Activated CD4-positive, CD25-positive, alpha-beta regulatory T cell (primary cell): Measurements from ENCODE around the gene CATSPER3.

Source experiments
- DNase-seq, 4 experiments: peaks; one replicate each; lab custom pipeline; 2025; lab: John Stamatoyannopoulos, UW

Gene CATSPER3

DNA sequence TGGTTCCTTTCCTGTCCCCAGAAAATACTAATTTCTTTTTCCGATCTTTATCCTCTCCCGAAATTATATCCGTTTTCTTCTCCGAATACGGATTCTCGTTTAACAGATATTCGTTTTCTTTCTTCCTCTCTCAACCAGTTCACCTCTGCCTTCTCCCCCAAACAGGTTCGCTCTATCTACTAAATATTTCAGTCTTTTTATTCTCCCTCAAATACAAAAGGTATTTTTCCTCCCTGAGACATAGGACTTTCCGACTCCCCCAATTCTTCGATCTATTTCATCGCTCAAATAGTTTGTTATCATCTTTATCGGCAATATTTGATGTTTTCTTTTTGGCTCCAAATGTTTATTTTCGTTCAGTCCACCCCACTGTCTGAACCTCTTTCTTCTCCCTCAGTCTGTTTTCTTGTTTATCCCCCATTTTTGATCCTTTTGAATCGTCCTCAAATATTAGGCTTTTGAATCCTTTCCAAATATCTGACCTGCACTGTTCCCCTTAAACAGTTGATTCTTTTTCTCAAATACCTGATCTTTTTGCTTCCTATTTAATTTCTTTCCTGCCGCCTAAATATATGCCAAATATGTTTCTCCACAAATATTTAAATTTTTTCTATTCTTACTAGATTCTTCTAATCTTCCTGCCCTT is 61.9 kb downstream of the CATSPER3 start:
- DNase-seq, result no peak

DNA sequence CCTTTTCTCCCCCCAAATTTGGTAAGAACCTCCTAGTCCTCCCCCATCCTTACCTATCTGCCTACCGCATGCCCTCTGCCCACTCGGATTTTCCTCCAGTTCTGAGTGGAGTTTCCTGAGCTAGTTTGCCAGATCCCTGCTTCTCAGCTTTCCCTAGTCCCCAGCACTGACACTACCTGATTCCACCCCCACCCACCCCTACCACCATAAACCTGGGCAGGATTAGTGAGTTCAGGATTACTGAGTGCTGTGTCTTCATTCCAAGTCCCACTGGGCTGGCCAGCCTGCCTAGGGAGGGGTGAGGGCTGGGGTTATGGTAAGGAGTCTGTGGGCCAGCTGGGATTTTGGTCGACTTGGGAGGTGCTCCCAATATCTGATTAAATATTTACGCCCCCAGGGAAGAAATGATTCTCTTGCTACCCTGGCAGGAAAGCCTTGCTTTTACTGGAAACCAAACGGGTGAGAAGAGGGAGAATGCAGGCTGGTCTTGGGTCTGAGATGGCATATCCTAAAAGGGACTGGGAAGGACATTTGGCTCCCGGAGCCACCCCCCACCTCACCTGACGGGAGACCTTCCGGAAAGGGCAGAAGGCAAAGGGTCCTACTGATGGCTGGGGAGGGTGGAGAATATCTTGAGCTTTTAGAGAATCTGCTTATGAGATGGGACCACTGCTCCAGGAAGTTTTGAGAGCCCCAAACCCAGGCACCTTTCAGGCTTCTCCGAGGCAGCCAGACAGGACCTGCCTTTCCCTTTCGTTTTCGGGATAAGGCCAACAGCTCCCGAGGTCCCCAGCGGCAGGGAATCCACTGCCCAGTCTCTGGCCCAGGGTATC is 62.6 kb downstream of the CATSPER3 start:
- DNase-seq, result no peak

DNA sequence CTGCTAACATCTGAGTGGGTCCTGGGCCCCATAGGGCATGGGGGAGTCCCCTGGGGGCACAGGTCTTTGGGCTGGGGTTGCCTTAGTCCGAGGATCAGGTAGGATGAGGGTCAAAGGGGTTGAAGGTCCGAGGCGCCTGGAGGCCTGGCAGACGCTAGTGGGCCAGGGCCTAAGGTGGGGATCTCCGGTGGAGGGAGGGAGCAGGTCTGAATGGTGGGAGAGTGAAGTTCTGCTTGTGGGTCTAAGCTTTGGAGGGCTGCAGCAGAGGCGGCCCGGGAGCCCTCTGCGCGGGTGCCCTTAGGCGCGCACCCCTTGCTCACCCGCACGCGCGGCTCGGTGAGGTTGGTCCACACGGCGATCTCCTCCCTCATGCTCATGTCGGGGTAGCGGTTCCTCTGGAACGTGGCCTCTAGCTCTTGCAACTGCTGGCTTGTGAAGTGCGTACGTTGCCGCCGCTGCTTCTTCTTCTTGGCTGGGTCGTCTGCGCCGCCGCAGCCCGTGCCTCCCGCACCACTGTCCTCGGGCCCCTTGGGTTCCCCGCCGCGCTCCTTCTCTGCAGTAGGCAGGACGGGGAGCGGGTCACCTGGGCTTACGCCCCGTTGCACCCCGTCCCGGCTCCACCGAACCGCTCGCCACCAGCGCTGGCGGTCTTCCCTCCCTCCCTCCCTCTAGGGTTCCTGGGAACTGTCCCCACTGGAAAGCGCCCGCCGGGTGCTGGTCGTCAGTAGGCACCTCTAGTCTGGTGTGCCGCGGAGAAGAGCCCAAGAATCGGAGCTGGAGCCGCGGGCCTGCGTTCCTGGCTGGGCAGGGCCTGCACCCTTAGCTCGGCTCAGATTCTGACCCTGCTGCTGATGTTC is 63.5 kb downstream of the CATSPER3 start:
- no peak for DNase-seq

DNA sequence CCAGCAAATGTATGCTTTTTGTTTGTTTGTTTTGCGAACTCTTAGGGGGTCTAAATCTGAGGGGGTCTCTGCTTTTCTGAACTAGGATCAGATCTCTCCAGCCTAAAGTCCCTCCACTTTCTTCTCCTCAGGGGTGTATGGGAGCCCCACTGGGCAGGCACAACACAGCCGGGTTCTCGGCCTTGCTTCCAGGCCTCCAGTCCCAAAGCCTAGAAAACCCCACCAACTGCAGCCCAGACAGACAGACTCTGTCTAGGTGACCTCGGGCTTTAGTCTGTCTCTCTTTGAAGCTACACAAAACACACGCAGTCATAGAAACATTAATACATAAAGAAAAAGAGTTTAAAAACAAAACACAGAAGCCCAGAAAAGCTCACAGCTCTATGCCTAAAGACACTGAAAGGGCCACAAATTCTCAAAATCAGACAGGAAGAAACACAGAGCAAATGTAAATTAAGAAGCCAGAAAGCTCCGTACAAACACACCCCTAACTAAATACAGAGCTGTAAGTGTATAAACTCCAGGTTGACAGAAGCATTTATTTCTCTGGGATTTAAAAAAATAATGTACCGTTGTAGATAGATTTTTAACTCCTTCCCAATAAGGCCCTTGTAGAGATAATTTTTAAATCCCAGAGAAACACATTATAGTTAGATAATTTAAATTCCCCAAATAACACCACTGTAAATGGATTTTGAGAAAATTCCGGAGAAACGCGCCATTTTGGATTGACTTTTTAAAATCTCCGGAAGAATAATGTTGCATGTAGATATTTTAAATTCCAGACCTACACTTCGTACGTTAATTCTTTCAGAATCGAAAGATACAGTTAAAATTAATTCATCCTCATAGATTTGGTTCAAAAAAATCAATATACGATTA is 64.3 kb downstream of the CATSPER3 start:
- no peak for DNase-seq

DNA sequence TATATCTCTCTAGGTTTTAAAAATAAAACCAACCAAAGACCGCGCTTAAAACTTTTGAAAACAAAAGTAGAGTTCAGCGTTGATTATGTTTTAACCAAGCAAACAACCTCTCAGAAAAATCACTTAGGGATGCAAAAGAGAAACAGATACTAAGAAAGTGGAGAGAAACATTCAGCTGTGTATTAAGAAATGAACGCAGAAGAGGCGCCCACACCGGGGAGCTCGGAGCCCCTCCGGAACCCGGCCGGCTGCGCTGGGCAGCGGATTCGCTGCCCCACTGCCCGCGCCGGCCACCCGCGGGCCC is 64.9 kb downstream of the CATSPER3 start:
- DNase-seq, result no peak

DNA sequence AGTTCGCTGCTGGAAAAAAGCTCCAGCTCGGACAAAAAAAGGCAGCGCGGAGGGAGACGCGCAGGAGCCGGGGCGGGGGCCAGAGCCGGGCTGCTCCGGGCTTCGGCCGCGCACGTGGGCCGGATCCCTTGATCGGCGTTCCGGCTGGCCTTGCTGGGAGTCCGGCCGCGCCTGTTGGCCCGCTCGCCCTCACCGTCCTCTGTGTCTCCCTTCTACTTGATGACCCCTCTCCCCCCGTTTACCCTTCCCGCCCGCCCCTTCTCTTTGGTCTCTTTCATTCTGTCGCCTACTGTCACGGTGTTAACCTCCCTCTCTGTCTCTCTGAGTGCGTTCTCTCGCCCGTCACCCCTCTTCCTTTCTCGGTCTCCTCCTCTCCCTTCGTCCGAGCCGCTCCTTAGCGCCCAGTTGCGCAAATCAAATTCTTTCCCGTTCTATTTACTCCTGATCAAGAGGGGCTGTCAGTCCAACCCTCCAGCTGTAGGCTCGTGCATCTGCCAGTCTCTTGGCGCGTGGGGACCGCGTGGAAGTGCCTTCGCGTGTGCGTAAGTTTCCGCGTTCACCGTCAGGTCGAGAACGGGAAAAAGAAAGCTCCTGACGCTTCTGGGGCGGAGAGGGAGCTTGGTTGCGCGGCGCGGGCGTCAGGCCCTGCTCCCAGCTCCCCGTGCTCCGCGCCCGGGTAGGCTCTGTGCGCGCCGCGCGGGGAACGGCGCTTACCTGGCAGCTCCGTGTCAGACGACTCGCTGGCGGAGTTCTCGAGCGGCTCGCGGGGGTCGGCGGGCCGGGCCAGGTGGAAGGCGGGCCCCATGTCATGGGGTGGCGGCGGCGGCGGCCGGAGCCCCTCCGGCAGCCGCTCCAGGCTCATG is 65.5 kb downstream of the CATSPER3 start:
- no peak for DNase-seq

DNA sequence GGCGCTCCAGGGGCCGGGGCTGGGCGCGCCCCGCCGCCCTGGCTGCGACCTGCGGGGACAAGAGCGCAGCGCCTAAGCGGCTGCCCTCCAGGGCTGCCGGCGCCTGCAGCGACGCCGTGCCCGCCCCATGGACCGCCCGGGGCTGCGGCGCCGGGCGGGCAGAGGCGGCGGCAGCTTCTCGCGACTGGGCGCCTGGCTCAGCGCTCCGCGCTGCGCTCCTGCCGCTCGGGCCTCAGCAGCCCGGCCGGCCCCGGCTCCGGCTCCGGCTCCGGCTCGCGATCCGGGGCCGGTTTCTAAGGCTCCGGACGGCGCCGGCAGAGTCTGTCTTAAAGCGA is 66.2 kb downstream of the CATSPER3 start, which contains the start of gene PITX1:
PITX1 (minus strand) TSS at position 328 of the 335 bp plus-strand sequence. CDS start 347 bp downstream, outside the sequence.
- DNase-seq, result no peak

DNA sequence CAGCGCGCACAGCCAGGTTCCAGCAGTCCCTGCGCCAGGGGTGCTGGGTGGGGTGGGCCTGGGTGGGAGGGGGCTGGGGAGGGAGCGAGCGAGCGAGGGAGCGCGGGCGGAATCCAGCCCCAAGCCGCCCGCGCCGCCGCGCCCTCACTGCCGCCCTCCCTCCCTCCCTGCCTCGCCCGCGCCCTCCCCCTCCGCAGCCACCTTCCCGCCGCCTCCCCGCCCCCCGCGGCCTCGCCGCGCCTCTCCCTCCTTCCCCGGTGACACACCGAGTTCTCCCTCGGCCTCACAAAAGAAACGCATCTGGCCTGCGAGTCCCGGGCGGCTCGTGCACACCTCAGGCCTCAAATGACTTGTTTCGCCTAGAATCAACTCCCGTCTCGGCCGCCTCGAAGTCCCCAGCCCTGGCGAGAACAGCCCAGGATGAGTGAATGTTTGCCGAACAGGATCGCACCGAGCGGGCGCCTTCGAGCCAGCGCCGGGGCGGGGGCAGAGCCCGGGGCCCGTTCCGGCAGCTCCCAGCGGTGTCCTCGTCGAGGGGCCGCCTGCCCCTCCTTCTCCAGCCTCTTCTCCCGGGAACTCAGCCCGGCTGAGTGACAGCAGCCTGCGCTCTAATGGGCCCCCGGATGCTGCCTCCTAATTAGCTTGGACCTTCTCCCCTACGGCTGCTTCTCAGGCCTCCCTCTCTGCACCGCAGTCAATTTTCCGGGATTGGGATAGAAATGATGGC is 66.7 kb downstream of the CATSPER3 start:
- DNase-seq, result no peak

DNA sequence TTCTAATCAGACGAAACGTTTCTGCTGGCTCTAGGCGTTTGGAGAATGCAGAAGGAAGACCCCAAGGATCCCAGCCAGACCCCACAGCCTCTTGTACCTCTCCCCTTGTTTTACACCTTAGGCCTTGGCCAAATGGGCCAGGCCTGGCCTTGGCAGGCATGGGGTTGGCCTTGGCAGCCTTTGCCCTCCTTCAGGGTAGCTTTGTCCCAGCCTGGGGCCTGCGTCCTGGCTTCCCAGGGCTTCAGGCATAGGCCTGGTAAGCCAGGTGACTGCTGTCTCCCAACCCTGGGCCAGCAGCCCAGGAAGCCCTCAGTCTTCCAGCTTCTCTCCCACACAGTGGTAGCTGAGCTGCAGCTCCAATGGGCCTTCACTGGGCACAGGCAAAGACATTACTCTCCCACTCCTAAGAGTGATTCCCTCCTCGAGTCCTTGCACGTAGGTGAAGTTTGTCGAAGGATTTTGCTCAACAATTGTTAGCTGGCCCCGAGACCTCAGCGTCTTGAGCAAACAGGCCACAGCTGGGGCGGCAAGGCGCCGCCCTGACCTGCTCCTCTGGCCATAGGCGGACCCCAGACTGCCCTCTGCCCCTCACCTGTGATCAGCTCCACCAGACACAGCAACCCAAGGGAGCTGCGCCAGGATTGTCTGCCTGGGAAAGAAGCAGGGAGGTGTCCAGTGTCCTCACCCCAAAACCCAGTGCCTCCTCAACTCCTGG is 67.4 kb downstream of the CATSPER3 start:
- DNase-seq, result no peak

DNA sequence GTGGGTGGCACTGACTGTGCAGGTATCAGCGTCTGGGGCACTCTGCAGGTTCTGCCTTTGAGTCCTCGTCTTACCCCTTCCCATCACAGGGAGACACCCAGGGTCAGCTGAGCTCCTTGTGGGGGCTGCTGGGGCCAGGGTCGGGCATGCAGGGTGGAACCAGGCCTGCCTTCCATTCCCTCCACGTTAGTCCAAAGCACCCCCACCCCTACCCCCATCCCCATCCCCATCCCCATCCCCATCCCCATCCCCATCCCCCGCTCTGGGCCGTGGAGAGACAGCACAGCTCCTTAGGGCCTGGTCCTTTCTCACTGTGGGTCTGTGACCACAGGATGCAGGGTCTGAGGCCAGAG is 67.9 kb downstream of the CATSPER3 start:
- DNase-seq, result no peak

DNA sequence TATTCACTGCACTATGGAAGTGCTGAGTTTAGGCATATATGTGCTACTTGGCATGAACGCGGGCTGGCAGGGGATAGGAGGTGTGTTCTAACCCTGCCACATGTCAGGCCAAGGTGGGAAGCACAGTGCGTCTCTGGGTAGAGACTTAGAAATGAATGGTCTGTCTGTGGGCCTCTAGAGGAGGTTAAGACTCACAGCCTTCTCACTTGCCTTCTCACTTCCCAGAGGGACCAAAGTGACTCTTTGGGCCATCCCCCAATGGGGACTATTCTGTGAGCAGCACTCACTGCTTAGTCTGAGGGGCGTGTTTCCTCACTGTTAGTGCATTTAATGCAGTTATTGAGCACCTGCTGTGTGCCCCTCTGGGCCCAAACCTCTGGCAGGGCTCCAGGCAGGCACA is 68.7 kb downstream of the CATSPER3 start:
- DNase-seq, result no peak

DNA sequence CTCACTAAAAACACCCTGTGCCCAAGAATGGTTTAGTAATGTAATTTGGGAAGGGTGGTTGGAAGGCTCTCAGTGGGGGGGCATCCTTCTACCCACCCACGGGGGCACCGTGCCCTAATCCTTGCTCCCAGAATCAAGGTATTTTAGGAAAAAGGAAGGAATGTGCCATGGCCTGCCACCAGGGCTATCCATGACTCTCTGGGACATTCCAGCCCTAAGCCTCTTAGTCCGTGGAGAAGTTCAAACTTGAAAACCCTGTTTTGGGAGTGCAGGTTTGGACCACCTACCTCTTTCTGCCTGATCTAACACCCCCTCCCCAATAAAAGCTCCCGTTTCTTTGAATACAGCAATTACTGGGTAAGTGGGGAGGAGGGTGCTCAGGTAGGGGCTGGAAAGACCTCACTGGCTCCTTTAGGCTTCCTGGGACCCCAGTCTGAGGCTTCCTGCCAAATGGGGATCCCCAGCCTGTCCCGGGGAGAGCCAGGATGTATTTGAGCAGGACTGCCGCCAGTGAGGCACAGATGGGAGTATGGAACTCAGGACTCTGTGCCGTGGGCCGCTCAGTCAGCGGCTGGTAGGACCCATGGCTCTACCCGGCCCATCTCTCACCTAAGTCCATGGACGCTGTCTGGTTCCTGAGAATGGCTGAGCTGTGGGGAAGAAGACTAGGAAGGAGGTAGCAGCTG is 70.0 kb downstream of the CATSPER3 start:
- DNase-seq, result no peak

DNA sequence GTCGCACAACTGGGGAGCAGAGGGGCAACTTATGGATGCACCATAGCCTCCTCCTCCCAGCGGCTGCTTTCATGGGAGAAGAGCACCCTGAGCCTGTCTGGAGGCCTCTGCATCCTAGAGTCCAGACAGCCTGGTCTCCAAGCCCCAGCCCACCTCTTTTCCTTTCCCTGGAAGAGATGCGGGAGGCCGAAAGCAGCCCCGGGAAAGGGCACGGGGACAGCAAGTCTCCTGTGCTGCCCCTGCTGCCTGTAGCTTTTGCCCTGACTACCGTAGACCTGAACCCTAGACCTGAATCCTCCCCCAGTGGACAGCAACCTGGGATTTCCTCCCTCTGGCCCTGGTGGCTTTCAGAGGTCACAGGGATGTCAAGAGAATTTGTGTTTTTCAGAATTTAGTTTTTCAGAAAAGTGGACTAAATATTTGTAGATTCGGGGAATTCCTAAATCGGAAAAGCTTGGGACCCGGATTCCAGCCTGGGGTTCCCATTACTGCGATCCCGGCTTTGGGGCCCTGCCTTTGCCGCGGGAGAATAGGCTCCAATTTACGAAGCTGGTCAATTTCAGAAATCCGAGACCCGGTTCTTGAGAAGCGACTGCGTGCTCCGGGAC is 70.6 kb downstream of the CATSPER3 start:
- DNase-seq, result no peak

DNA sequence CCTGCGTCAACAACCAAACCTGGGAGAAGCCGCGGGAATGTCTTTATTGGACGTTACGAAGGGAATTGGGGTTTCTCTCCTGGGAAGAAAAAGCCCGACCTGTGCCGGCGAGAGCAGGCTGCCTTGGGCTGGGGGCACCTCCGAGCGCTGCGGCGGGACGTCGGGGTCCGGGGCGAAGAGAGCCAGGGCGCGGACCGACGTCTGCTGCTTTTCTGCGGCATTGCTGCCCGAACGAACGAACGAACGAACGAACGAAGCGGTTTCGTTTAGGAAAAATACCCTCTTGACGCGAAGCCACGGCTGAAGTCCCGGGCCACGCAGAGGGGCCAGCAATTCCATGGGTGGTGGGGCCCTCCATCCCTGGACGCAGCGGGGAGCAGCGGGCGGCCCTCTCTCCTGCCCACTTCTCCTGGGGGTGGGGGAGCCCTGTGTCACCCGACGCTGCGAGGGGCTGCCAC is 71.1 kb downstream of the CATSPER3 start:
- no peak for DNase-seq

DNA sequence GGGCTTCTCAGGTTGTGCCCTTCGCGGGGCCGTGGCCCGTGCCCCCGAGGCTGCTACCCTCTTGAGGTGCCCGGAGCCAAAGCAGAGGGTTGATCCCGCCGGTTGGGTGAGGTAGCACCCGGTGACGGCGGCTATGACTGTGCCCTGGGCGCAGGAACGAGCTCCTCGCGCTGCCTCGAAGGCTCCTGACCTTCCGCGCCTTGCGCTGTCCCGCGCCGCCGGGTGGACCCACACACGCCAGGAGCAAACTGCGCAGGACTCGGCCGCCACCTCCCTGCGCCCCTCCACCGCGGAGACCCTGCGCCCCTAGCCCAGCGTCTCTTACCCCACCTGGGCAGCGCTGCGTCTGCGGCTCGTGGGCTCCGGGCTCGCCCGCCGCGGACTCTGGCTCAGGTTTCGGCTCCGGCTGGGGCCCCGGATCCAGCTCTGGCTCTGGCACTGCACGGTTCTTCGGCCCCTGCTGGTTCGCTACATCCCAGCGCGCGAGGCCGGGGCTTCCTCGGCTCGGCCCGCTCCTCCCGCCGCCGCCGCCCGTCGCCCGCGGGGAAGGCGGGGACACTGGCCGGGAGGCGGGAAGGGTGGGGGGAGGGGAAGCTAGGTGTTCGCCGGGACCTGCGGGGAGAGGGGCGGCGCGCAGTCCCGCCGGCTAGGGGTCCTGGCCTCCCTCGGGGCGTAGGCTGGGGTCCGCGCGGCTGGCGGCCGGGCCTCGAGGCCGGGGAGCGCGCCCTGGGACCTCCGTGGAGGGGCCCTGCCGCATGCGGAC is 71.7 kb downstream of the CATSPER3 start:
- DNase-seq, result no peak

DNA sequence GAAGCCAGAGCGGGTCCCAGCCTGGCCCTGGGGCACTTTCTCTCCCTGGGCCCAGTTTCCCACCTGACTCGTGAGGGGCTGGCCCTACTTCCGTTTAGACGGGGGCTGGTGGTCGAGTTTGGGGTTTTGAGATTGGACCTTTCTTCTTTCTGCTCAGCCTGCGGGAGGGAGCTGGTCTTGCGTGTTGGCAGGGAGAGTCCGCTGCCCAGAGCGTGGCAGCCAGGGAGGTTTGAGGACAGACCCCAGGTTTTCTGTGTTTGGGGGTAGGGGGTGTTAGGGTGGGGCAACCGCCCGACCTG is 72.3 kb downstream of the CATSPER3 start:
- DNase-seq, result no peak

DNA sequence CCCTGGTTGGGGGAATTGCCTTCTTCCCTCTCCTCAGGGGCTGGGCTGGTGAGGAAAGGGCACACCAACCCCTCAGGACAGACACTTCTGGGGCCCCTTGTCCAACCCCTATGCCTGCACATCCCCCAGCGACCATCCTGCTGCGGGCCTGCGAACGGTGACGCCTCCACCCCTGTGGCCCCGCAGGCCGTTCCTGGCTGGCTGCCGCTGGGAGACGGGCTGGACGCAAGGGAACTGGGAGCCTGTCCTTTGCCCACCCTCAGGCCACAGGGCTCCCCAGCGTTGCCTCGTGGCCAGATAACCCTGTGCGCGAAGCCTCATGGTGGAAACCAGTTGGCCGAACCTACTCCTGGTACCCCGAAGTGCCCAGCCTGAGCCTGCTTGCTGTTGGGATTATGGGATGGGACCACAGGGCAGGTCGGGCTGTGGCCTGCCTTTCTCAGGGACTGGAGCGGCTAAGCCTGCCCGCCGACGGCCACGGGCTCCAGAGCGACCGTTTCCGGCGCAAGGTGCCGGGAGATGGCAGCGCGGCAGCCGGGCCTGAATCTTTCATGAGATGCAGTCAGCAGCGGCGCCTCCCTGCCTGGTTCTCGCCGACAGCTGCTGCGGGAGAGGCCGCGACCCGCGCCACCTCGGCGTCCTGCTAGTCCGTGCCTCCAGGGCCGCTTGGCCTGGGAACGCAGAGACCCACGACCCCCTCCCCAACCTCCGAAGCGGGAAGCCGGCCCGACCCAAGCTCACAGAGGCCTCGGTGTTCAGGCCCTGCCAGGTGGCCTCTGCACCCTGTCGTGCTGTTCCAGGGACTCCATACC is 72.8 kb downstream of the CATSPER3 start:
- no peak for DNase-seq
